GM10847 (cell line): ENCODE measurements around the gene SLC38A10.

Experiments
- POLR2A ChIP-seq: IDR thresholded peaks from 2 replicates; pipeline ENCODE4 v1.6.1; 2011; ENCODE audit not compliant: insufficient read length; ENCODE audit errors: extremely low read depth

SLC38A10 gene

GRCh38 chr17:81261582-81262336, 33.3 kb downstream of the SLC38A10 start:
- TF ChIP-seq POLR2A = no peak

DNA sequence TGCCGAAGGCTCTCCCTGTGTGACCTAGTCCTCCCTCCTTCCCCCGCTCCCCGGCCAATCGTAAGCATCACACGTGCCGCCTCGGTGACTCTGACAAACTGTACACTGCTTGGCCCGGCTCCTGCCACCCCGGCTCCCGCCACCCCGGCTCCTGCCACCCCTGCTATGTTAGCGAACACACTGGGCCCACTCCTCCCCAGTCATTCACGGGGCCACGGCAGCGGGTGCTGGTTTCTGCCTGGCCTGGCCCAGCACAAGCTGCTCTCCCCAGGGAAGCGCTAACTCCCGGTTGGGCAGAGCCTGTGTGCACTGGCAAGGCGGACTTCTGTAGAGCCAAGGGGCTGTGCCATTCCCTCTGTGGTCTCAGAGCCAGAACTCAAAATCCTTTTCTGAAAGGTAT, 34.0 kb downstream of the SLC38A10 start:
- no peak for TF ChIP-seq POLR2A

- TF ChIP-seq POLR2A = no peak
Measured at GRCh38 chr17:81260641-81261040, 34.5 kb downstream of the SLC38A10 start.

DNA sequence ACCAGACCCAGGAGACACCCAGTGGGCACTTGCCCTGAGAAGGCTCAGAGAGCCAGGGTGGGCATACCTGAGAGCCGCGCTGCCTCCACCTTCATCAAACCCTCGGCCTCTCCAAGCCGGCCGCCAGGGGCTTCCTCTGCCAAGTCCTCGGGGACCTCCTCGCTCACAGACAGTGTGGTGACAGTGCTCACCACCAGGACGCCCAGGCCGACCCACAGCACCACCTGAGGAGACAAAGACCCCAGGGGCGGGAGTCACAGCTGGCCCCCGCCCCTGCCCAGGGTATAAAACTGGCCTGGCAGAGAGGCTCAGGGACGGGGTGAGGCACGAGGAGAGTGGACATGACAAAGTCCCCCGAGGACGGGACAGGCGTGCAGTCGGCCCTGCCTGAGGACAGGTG, 34.9 kb downstream of the SLC38A10 start:
- TF ChIP-seq POLR2A = no peak

DNA sequence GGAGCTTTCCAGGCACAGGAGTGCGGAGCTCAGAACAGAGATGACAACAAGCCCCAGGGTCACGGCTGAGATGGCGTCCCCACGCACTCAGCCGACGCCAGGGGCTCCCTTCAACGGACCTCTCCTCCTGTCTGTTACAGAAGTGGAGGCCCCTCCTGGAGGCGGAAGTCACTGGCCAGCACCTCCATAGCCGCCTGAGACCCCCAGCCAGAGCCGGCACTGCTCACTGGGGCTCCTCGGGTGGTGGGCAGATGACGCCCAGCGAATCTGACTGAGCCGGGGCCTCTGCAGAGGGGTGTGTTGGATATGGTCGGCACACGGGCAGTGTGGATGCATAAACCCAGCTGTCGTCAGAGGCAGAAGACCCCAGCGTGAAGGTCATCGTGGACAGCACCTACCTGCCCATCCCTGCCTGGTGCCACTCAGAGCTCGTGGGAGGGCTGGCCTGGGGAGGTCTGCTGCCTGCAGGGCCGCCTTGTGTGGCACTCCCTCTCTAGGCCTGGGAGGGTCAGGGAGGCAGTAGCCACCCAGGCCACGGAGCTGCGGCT, 36.0 kb downstream of the SLC38A10 start:
- no peak for TF ChIP-seq POLR2A

DNA sequence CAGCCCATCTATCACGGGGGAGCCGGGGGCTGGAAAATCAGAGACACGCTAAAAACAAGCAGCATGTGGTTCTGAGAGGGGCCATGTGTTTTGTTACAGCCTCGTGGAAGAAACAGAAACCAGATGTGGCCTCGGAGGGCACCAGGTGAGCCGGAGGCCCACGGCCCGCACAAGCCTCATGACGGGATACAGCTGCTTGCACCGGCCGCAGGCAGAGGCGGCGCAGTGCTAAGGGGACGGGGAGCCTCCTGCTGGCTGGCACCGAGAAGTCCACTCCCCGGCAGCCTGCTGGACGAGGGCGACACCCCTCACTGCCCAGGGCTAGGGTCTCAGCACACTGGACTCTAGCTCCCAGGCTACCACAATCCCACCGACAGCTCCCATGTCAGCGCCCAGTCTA, 36.8 kb downstream of the SLC38A10 start:
- no peak for TF ChIP-seq POLR2A

GRCh38 chr17:81257533-81257932, 37.6 kb downstream of the SLC38A10 start:
- TF ChIP-seq POLR2A = no peak

GRCh38 chr17:81256616-81257015, 38.5 kb downstream of the SLC38A10 start:
- TF ChIP-seq POLR2A = no peak

GRCh38 chr17:81254955-81255717, 40.0 kb downstream of the SLC38A10 start:
- no peak for TF ChIP-seq POLR2A

DNA sequence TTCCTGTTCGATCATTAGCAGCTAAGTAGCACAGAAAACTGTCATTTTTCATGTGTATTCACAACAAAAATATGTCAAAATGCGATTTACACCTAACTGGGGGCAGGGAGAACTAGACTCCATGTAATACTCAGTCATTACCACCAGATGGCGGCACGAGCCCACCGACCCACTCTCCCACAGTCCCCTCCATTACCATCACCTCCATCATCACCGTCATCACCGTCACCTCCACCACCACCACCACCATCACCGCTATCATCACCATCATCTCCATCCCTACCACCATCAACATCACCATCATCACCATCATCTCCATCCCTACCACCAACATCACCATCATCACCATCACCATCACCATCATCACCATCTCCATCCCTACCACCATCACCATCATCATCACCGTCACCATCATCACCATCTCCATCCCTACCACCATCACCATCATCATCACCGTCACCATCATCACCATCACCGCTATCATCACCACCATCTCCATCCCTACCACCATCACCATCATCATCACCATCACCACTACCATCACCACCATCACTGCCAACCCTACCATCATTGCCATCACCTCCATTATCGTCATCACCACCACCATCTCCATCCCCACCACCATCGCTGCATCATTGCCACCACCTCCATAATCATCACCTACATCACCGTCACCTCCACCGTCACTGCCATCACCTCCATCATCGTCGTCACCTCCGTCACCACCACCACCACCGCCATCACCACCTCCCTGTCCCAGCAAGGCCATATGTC, 41.6 kb downstream of the SLC38A10 start:
- TF ChIP-seq POLR2A = no peak

- TF ChIP-seq POLR2A = no peak
Measured at GRCh38 chr17:81252987-81253329, 42.1 kb downstream of the SLC38A10 start.

DNA sequence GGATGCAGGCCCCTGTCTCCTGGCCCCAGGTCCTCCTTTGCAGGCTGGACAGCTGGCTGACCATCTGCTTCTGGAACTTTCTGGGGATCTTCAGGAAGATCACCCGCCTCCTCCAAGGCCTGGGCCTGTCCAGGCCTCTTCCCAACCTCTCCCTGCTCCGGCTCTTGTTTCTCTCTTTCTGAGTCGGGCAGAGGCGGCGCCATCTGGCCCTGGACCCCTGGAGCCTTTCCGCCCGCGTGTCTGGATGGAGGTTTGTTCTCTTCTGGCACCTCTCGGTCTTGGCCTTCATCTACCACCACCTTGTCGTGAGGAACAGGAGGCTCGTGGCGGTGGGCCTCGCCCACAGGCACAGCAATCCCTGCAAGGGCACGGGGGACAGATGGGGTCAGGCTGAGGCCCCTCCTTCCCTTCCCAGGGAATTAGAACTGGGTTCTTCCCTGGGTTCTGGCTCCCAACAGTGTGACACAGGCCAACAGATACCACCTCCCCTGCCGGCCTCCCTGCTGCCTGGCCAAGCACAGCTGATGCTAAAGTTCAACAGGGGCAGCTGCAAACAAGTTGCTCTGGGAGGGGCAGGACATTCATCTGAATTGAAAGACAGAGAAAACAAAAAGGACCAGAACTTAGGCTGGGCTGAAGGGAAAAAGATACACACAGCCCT, 42.7 kb downstream of the SLC38A10 start:
- TF ChIP-seq POLR2A = no peak

GRCh38 chr17:81251709-81252301, 43.3 kb downstream of the SLC38A10 start:
- TF ChIP-seq POLR2A = no peak

DNA sequence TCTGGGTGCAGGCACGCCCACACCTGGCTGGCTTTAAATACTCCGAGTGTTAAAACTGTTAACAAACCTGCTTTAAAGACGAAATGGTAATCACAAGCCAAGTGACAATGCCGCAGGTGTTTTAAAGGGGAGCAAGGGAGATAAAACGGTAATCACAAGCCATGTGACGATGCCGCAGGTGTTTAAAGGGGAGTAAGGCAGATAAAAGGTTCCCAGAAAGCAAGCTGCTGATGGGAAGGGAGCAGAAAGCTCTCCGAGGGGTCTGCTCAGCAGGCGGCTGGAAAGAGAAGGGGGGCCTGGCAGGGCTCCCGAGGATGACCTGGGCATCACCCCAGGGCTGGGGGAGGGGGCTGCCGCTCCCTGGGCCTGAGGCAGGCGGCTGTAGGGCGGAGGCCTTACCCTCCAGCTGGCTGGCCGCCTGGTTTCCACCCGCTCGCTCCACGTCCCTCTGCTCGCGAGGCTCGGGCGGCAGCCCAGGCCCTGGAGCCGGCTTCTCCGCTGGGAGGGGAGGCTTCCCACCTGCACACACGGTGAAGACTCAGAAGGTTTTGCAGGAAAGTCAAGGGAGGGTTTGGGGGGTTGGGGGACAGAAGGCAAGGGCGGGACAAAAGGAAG, 43.9 kb downstream of the SLC38A10 start:
- TF ChIP-seq POLR2A = no peak
